Smooth muscle cell (in vitro differentiated cells): ENCODE data around the gene PLEKHO2. TPM values are rescaled to one million over a fixed set of nuclear protein-coding genes. Genes with fewer than 3 reads are reported as not detected.

ENCODE experiments used
- DNase-seq: peaks from one replicate; lab custom pipeline; 2025; ENCODE audit not compliant: unreplicated experiment; lab: John Stamatoyannopoulos, UW
- H2AFZ ChIP-seq: fragments of 200-600 bp; sonication (generic); 2 replicates; pipeline ENCODE4 v1.6.0; 2016; ENCODE audit warnings: antibody characterized with exemption, low read depth, mild to moderate bottlenecking
- H3F3A ChIP-seq: fragments of 200-600 bp; sonication (generic); 2 replicates; pipeline ENCODE4 v1.6.0; 2017; ENCODE audit warnings: antibody characterized with exemption, low read depth
- H3K27ac ChIP-seq: fragments of 200-600 bp; sonication (generic); 2 replicates; pipeline ENCODE4 v1.5.1; 2016; ENCODE audit warnings: low read depth, mild to moderate bottlenecking
- H3K27me3 ChIP-seq: fragments of 200-600 bp; sonication (generic); 2 replicates; pipeline ENCODE4 v1.6.1; 2016; ENCODE audit warnings: low read depth, mild to moderate bottlenecking
- H3K36me3 ChIP-seq: fragments of 200-600 bp; sonication (generic); 2 replicates; pipeline ENCODE4 v1.5.1; 2016; ENCODE audit warnings: low read depth
- H3K4me1 ChIP-seq: fragments of 200-600 bp; sonication (generic); 2 replicates; pipeline ENCODE4 v1.5.1; 2016; ENCODE audit warnings: low read depth
- H3K4me2 ChIP-seq: fragments of 200-600 bp; sonication (generic); 2 replicates; pipeline ENCODE4 v1.6.0; 2016; ENCODE audit warnings: mild to moderate bottlenecking
- H3K4me3 ChIP-seq: fragments of 200-600 bp; sonication (generic); 2 replicates; pipeline ENCODE4 v1.5.1; 2016; ENCODE audit warnings: mild to moderate bottlenecking
- H3K79me2 ChIP-seq: fragments of 200-600 bp; sonication (generic); 2 replicates; pipeline ENCODE4 v1.6.0; 2016; ENCODE audit warnings: low read depth, mild to moderate bottlenecking
- H3K9ac ChIP-seq: fragments of 200-600 bp; sonication (generic); 2 replicates; pipeline ENCODE4 v1.6.0; 2016; ENCODE audit warnings: low read depth
- H3K9me3 ChIP-seq: fragments of 200-600 bp; sonication (generic); replicated peaks from 2 replicates; pipeline ENCODE4 v1.5.1; 2016; ENCODE audit warnings: low read depth
- H4K20me1 ChIP-seq: fragments of 200-600 bp; sonication (generic); 2 replicates; pipeline ENCODE4 v1.6.0; 2016; ENCODE audit warnings: low read depth
- WGBS: methylation state at CpG from one replicate; pipeline ENCODE4 v1.1.7; 2016; ENCODE audit warnings: low lambda C conversion rate; 5-methylcytosine and 5-hydroxymethylcytosine counted together
- polyA plus RNA-seq: library from polyadenylated mRNA; unstranded; fragments of >200 nt; fragmentation: Nextera tagmentation; extraction: Ambion mirVana; gene quantifications from 2 replicates; pipeline ENCODE4 v1.2.1, GENCODE V29; 2016
- total RNA-seq: library from RNA; depleted of rRNA; stranded (reverse); fragments of >200 nt; gene quantifications from 2 replicates; pipeline ENCODE4 v1.2.3, GENCODE V29; 2014
- TF ChIP-seq, protein P1 (sequence below): fragments of 200-600 bp; sonication (generic); IDR thresholded peaks from 2 replicates; pipeline ENCODE4 v1.5.1; 2017; ENCODE audit warnings: borderline replicate concordance, mild to moderate bottlenecking, antibody characterized with exemption; ENCODE audit not compliant: insufficient read depth, poor library complexity, severe bottlenecking

PLEKHO2 gene
- total and polyA plus RNA-seq, 2 experiments from 2014 or later: 7.9 to 16.3 TPM

GRCh38 chr15:64816452-64816851 is 25.3 kb upstream of the PLEKHO2 start:
- H3K27ac ChIP-seq: no peak overlapping the region
- H3K9ac ChIP-seq: no peak overlapping the region
- H2AFZ ChIP-seq: no peak overlapping the region
- no peaks in the 10 kb centered on the region for H3K79me2 ChIP-seq
- 91% methylated on average over 12 of the region's 13 CpGs for WGBS
- peaks cover under 1% of the 10 kb centered on the region for H3K4me1 ChIP-seq
- no peaks in the 10 kb centered on the region for H3K9me3 ChIP-seq
- H3K36me3 ChIP-seq: no peaks in the 10 kb centered on the region
- no peak overlapping the region for H3K4me2 ChIP-seq
- no peaks in the 10 kb centered on the region for H4K20me1 ChIP-seq
- TF ChIP-seq, protein P1, sequence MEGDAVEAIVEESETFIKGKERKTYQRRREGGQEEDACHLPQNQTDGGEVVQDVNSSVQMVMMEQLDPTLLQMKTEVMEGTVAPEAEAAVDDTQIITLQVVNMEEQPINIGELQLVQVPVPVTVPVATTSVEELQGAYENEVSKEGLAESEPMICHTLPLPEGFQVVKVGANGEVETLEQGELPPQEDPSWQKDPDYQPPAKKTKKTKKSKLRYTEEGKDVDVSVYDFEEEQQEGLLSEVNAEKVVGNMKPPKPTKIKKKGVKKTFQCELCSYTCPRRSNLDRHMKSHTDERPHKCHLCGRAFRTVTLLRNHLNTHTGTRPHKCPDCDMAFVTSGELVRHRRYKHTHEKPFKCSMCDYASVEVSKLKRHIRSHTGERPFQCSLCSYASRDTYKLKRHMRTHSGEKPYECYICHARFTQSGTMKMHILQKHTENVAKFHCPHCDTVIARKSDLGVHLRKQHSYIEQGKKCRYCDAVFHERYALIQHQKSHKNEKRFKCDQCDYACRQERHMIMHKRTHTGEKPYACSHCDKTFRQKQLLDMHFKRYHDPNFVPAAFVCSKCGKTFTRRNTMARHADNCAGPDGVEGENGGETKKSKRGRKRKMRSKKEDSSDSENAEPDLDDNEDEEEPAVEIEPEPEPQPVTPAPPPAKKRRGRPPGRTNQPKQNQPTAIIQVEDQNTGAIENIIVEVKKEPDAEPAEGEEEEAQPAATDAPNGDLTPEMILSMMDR: no peak
- H3F3A ChIP-seq: no peaks in the 10 kb centered on the region
- no peak for DNase-seq
- H3K4me3 ChIP-seq: no peak overlapping the region
- no peaks in the 10 kb centered on the region for H3K27me3 ChIP-seq

GRCh38 chr15:64824929-64825430 is 16.7 kb upstream of the PLEKHO2 start:
- H4K20me1 ChIP-seq: no peaks in the 10 kb centered on the region
- H3K4me2 ChIP-seq: peak overlapping the region; percentile 97
- peak overlapping the region; percentile 58 for H3K4me3 ChIP-seq
- no peaks in the 10 kb centered on the region for H3K79me2 ChIP-seq
- no peak overlapping the region for H2AFZ ChIP-seq
- TF ChIP-seq, protein P1: no peak
- no peaks in the 10 kb centered on the region for H3K27me3 ChIP-seq
- no peak for DNase-seq
- peaks cover 13% of the 10 kb centered on the region for H3K4me1 ChIP-seq
- H3K27ac ChIP-seq: no peak overlapping the region
- H3F3A ChIP-seq: no peaks in the 10 kb centered on the region
- no peak overlapping the region for H3K9ac ChIP-seq
- no peaks in the 10 kb centered on the region for H3K36me3 ChIP-seq
- WGBS: under 1% methylated on average over 17 of the region's 17 CpGs
- H3K9me3 ChIP-seq: no peaks in the 10 kb centered on the region

GRCh38 chr15:64825431-64826294 is 16.1 kb upstream of the PLEKHO2 start, which contains the start of gene PIF1:
Gene PIF1 (minus strand): TSS chr15:64825647. CDS start chr15:64824335, 1,312 bp downstream.
- no peaks in the 10 kb centered on the region for H3K9me3 ChIP-seq
- peak within 1 kb of the TSS; percentile 87 for H2AFZ ChIP-seq
- peak; percentile 47 for DNase-seq
- no peaks in the 10 kb centered on the region for H3F3A ChIP-seq
- H3K36me3 ChIP-seq: no peaks in the 10 kb centered on the region
- TF ChIP-seq, protein P1: no peak
- H3K4me2 ChIP-seq: peak within 1 kb of the TSS; percentile 97
- no peaks in the 10 kb centered on the region for H3K79me2 ChIP-seq
- no peaks in the 10 kb centered on the region for H4K20me1 ChIP-seq
- peak within 1 kb of the TSS; percentile 54 for H3K9ac ChIP-seq
- WGBS: 4% methylated on average over 35 of the region's 35 CpGs
- no peak within 1 kb of the TSS for H3K27ac ChIP-seq
- peak within 1 kb of the TSS; percentile 58 for H3K4me3 ChIP-seq
- no peaks in the 10 kb centered on the region for H3K27me3 ChIP-seq
- H3K4me1 ChIP-seq: peaks cover 13% of the 10 kb centered on the region
